Calu3 (cell line): ENCODE data around the gene SENP5. TPM values are rescaled to one million over a fixed set of nuclear protein-coding genes. Genes with fewer than 3 reads are reported as not detected.

ENCODE experiments used
- BruUV-seq: library from RNA; stranded (reverse); fragments of 400-500 nt; replicated peaks from 2 replicates; lab custom pipeline; 2021; lab: Mats Ljungman, UMichigan
- CTCF ChIA-PET: fragments of 300-600 bp; sonication (Branson Sonifier 250); formaldehyde crosslinking; loops from one replicate; lab custom pipeline; 2022; ENCODE audit warnings: antibody characterized with exemption; lab: Charles Lee
- DNase-seq: peaks from one replicate; pipeline ENCODE4 v3.0.0; 2022
- H3K27ac Mint-ChIP-seq: one replicate; pipeline ENCODE4 v1.8.0; 2022; ENCODE audit warnings: mixed read lengths; ENCODE audit not compliant: unreplicated experiment
- H3K27me3 Mint-ChIP-seq: one replicate; pipeline ENCODE4 v1.8.0; 2022; ENCODE audit warnings: mixed read lengths; ENCODE audit not compliant: unreplicated experiment
- H3K36me3 Mint-ChIP-seq: one replicate; pipeline ENCODE4 v1.8.0; 2022; ENCODE audit warnings: mild to moderate bottlenecking, moderate library complexity, mixed read lengths; ENCODE audit not compliant: insufficient read depth, unreplicated experiment
- H3K4me1 Mint-ChIP-seq: one replicate; pipeline ENCODE4 v1.8.0; 2022; ENCODE audit warnings: mild to moderate bottlenecking, low read depth, mixed read lengths; ENCODE audit not compliant: unreplicated experiment
- H3K4me3 Mint-ChIP-seq: one replicate; pipeline ENCODE4 v1.8.0; 2022; ENCODE audit warnings: mild to moderate bottlenecking, low read depth, moderate library complexity, mixed read lengths; ENCODE audit not compliant: unreplicated experiment
- H3K9me3 Mint-ChIP-seq: one replicate; pipeline ENCODE4 v1.8.0; 2022; ENCODE audit warnings: low read depth, mixed read lengths; ENCODE audit not compliant: unreplicated experiment
- CTCF ChIP-seq: fragments of 200-600 bp; IDR thresholded peaks from one replicate; pipeline ENCODE4 v1.8.0; 2022; ENCODE audit warnings: antibody characterized with exemption; ENCODE audit not compliant: unreplicated experiment
- intact Hi-C: fragments of 100-400 bp; cut with micrococcal nuclease; formaldehyde crosslinking; loops from one replicate; pipeline ENCODE4 v1.10.0; 2022; ENCODE audit not compliant: unreplicated experiment
- total RNA-seq: library from RNA; stranded (reverse); gene quantifications from 2 replicates; pipeline ENCODE4 v1.2.3, GENCODE V29; 2022

The SENP5 gene
- total RNA-seq, 1 experiment from 2014 or later: 35.2 TPM

GRCh38 chr3:196968233-196969133 lies 100.8 kb downstream of the SENP5 start, which contains the start of gene PIGZ:
Gene PIGZ, minus strand, starts transcription at chr3:196968833. Its CDS starts 16,802 bp downstream, at chr3:196952031.
- Mint-ChIP-seq H3K36me3 (peaks cover 29% of the 10 kb centered on the region), H3K9me3 (no peaks in the 10 kb centered on the region), H3K27ac (no peak within 1 kb of the TSS), H3K4me3 (peak within 1 kb of the TSS; percentile 80), H3K4me1 (peaks cover 10% of the 10 kb centered on the region), H3K27me3 (peaks cover 16% of the 10 kb centered on the region)
- CTCF ChIA-PET: no interaction called here
- DNase-seq: peak; percentile 49
- intact Hi-C loops: no loop called here
- BruUV-seq: no TSS peak
- no peak for TF ChIP-seq CTCF

GRCh38 chr3:196969134-196969659 lies 101.5 kb downstream of the SENP5 start:
- no TSS peak for BruUV-seq
- intact Hi-C loops: no loop called here
- Mint-ChIP-seq H3K4me3 (peak overlapping the region; percentile 80), H3K36me3 (peaks cover 29% of the 10 kb centered on the region), H3K9me3 (no peaks in the 10 kb centered on the region), H3K27me3 (peaks cover 16% of the 10 kb centered on the region), H3K4me1 (peaks cover 10% of the 10 kb centered on the region), H3K27ac (no peak overlapping the region)
- peak; percentile 28 for DNase-seq
- CTCF ChIA-PET: no interaction called here
- TF ChIP-seq CTCF: no peak

GRCh38 chr3:196969660-196970546 lies 102.2 kb downstream of the SENP5 start:
- peak; percentile 83 for DNase-seq
- CTCF ChIA-PET: interaction anchor here (0.5 kb wide), 2 partner anchors 330 to 609 kb away, joined by 3 read pairs; partner anchors contain the start of gene NRROS
- peaks cover 16% of the 10 kb centered on the region for H3K27me3 Mint-ChIP-seq

More at GRCh38 chr3:196969660-196970546, 102.2 kb downstream of the SENP5 start:
- Mint-ChIP-seq H3K9me3 (no peaks in the 10 kb centered on the region), H3K4me3 (peak overlapping the region; percentile 80), H3K36me3 (peaks cover 29% of the 10 kb centered on the region), H3K4me1 (peaks cover 10% of the 10 kb centered on the region), H3K27ac (peak overlapping the region; percentile 27)
- peak; percentile 85 for TF ChIP-seq CTCF
- intact Hi-C loops: loop anchor here (5.0 to 10.0 kb wide), 2 partner anchors 215 to 363 kb away; no protein-coding TSS in a partner anchor
- no TSS peak for BruUV-seq
